AG09319 (cell line): ENCODE data around the gene ATRAID.

Experiments
- DNase-seq: peaks from one replicate; pipeline ENCODE4 v3.0.0-alpha.2; 2010; ENCODE audit warnings: low read depth; ENCODE audit errors: extremely low read depth
- CTCF ChIP-seq: IDR thresholded peaks from 2 replicates; pipeline ENCODE4 v1.5.1; 2011; ENCODE audit warnings: low read depth, mild to moderate bottlenecking, inconsistent platforms, low read length, moderate library complexity

Gene ATRAID

GRCh38 chr2:27237341-27237945, 25.6 kb downstream of the ATRAID start:
- DNase-seq = no peak
- no peak for TF ChIP-seq CTCF

- no peak for TF ChIP-seq CTCF
Observed at GRCh38 chr2:27238976-27239375, 27.1 kb downstream of the ATRAID start.

GRCh38 chr2:27240406-27240805, 28.6 kb downstream of the ATRAID start:
- TF ChIP-seq CTCF = no peak
- no peak for DNase-seq

More at GRCh38 chr2:27238976-27239375, 27.1 kb downstream of the ATRAID start:
- DNase-seq = no peak

GRCh38 chr2:27241761-27242613, 30.1 kb downstream of the ATRAID start:
- no peak for TF ChIP-seq CTCF
- no peak for DNase-seq

GRCh38 chr2:27242614-27242951, 30.7 kb downstream of the ATRAID start:
- no peak for DNase-seq
- no peak for TF ChIP-seq CTCF

GRCh38 chr2:27243391-27244130, 31.7 kb downstream of the ATRAID start:
- DNase-seq = no peak
- TF ChIP-seq CTCF = no peak

GRCh38 chr2:27245116-27245515, 33.3 kb downstream of the ATRAID start:
- TF ChIP-seq CTCF = no peak
- no peak for DNase-seq
